Trophoblast cell (in vitro differentiated cells and primary cell): ENCODE results near the gene ASMT.
"Not testable (repeated sequence)": the region's sequence is repeated elsewhere in the genome, so short reads cannot be mapped to it uniquely, and the experiment has no call there.

Source experiments
- DNase-seq, 2 donors: peaks; one replicate each; pipeline ENCODE4 v3.0.0-alpha.2; 2016
- H2AFZ ChIP-seq: 2 replicates; pipeline ENCODE4 v1.6.1; 2013; ENCODE audit warnings: low read length, moderate library complexity, mild to moderate bottlenecking; ENCODE audit not compliant: insufficient read depth, poor library complexity
- H2AK5ac ChIP-seq: 2 replicates; pipeline ENCODE4 v1.6.1; 2013; ENCODE audit warnings: mild to moderate bottlenecking, low read length
- H2BK120ac ChIP-seq: 2 replicates; pipeline ENCODE4 v1.6.1; 2013; ENCODE audit warnings: low read length, mild to moderate bottlenecking, moderate library complexity; ENCODE audit not compliant: insufficient read depth, poor library complexity
- H2BK12ac ChIP-seq: 2 replicates; pipeline ENCODE4 v1.6.1; 2013; ENCODE audit warnings: mild to moderate bottlenecking, low read length, moderate library complexity
- H2BK5ac ChIP-seq: 2 replicates; pipeline ENCODE4 v1.6.1; 2013; ENCODE audit warnings: low read length, low read depth, moderate library complexity, mild to moderate bottlenecking; ENCODE audit not compliant: poor library complexity
- H3K14ac ChIP-seq: 2 replicates; pipeline ENCODE4 v1.6.1; 2013; ENCODE audit warnings: mild to moderate bottlenecking, low read length
- H3K18ac ChIP-seq: 2 replicates; pipeline ENCODE4 v1.6.1; 2013; ENCODE audit warnings: mild to moderate bottlenecking, low read length
- H3K23ac ChIP-seq: 2 replicates; pipeline ENCODE4 v1.6.1; 2013; ENCODE audit warnings: low read length
- H3K27ac ChIP-seq: 2 replicates; pipeline ENCODE4 v1.5.1; 2013; ENCODE audit warnings: low read depth, mild to moderate bottlenecking, inconsistent platforms, low read length, moderate library complexity
- H3K27me3 ChIP-seq: 2 replicates; pipeline ENCODE4 v1.6.1; 2013; ENCODE audit warnings: inconsistent platforms, mild to moderate bottlenecking, low read length, moderate library complexity; ENCODE audit not compliant: insufficient read depth
- H3K36me3 ChIP-seq, 2 experiments: 1 replicate in 1 of 2; 2 replicates in 1 of 2; pipeline ENCODE4 v1.6.1; 2013; ENCODE audit warnings: low read length in 2 of 2, mild to moderate bottlenecking in 2 of 2, moderate library complexity in 1 of 2; ENCODE audit not compliant: insufficient read depth in 2 of 2, control insufficient read depth in 1 of 2
- H3K4ac ChIP-seq: 2 replicates; pipeline ENCODE4 v1.6.1; 2013; ENCODE audit warnings: low read depth, mild to moderate bottlenecking, low read length, moderate library complexity
- H3K4me1 ChIP-seq, 2 experiments: 1 replicate in 1 of 2; 2 replicates in 1 of 2; pipeline ENCODE4 v1.6.1; 2013; ENCODE audit warnings: low read length in 2 of 2, mild to moderate bottlenecking in 2 of 2, moderate library complexity in 1 of 2; ENCODE audit not compliant: insufficient read depth in 2 of 2, control insufficient read depth in 1 of 2
- H3K4me2 ChIP-seq: 2 replicates; pipeline ENCODE4 v1.6.1; 2013; ENCODE audit warnings: inconsistent platforms, mild to moderate bottlenecking, low read length, moderate library complexity
- H3K4me3 ChIP-seq: 2 replicates; pipeline ENCODE4 v1.5.1; 2013; ENCODE audit warnings: mild to moderate bottlenecking, low read depth, low read length, inconsistent platforms
- H3K79me1 ChIP-seq: one replicate; pipeline ENCODE4 v1.6.1; 2013; ENCODE audit warnings: low read length
- H3K79me2 ChIP-seq: 2 replicates; pipeline ENCODE4 v1.6.1; 2013; ENCODE audit warnings: low read length, mild to moderate bottlenecking; ENCODE audit not compliant: control insufficient read depth, insufficient read depth, poor library complexity
- H3K9ac ChIP-seq: 2 replicates; pipeline ENCODE4 v1.6.1; 2013; ENCODE audit warnings: mild to moderate bottlenecking, low read length
- H3K9me3 ChIP-seq: 2 replicates; pipeline ENCODE4 v1.6.1; 2013; ENCODE audit warnings: low read depth, mild to moderate bottlenecking, control low read depth, inconsistent platforms, low read length; ENCODE audit not compliant: insufficient read depth
- H4K12ac ChIP-seq: 2 replicates; pipeline ENCODE4 v1.6.1; 2013; ENCODE audit warnings: low read depth, mild to moderate bottlenecking, low read length, moderate library complexity
- H4K8ac ChIP-seq: 2 replicates; pipeline ENCODE4 v1.6.1; 2013; ENCODE audit warnings: low read depth, mild to moderate bottlenecking, low read length, moderate library complexity
- H4K91ac ChIP-seq: one replicate; pipeline ENCODE4 v1.6.1; 2013; ENCODE audit warnings: low read depth, mild to moderate bottlenecking, low read length, moderate library complexity
- WGBS: extraction: QIAGEN DNeasy Blood & Tissue Kit; methylation state at CpG from one replicate; pipeline ENCODE4 v1.1.7; 2013; ENCODE audit warnings: missing lambda C conversion rate; ENCODE audit not compliant: insufficient read length, insufficient coverage; ENCODE audit errors: extremely low coverage; 5-methylcytosine and 5-hydroxymethylcytosine counted together

The ASMT gene

DNA sequence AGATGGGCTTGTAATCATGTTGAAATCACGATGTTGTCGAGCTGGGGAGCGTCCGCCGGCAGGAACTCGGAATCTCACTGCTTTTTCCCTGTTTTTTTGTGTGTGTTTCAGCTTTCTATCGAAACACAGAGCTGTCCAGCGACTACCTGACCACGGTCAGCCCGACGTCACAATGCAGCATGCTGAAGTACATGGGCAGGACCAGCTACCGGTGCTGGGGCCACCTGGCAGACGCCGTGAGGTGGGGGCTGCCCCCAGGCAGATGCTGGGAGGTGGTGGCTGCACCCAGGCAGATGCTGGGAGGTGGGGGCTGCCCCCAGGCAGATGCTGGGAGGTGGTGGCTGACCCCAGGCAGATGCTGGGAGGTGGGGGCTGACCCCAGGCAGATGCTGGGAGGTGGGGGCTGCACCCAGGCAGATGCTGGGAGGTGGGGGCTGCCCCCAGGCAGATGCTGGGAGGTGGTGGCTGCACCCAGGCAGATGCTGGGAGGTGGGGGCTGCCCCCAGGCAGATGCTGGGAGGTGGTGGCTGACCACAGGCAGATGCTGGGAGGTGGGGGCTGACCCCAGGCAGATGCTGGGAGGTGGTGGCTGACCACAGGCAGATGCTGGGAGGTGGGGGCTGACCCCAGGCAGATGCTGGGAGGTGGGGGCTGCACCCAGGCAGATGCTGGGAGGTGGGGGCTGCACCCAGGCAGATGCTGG, 9.4 kb downstream of the ASMT start:
- H3K9ac ChIP-seq, H2AK5ac ChIP-seq, H4K12ac ChIP-seq, H2BK120ac ChIP-seq, H3K23ac ChIP-seq, H3K9me3 ChIP-seq, H3K36me3 ChIP-seq, H3K27ac ChIP-seq, H4K91ac ChIP-seq, H3K4me2 ChIP-seq, H2BK12ac ChIP-seq, H3K14ac ChIP-seq, H2AFZ ChIP-seq, H3K79me1 ChIP-seq, H4K8ac ChIP-seq, H3K4me1 ChIP-seq, H2BK5ac ChIP-seq, H3K27me3 ChIP-seq, H3K4ac ChIP-seq, H3K18ac ChIP-seq, H3K4me3 ChIP-seq, H3K79me2 ChIP-seq: not testable (repeated sequence)
- peak; percentile 73 to 95 for DNase-seq
- WGBS = no CpG with 5 or more reads among the region's 14 CpGs

DNA sequence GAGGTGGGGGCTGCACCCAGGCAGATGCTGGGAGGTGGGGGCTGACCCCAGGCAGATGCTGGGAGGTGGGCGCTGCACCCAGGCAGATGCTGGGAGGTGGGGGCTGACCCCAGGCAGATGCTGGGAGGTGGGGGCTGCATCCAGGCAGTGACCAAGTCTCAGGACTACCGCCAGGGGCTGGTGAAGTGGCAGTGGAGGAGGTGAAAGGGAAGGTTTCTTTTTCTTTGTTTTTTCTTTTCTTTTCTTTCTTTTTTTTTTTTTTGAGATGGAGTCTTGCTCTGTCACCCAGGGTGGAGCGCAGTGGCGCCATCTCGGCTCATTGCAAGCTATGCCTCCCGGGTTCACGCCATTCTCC, 10.0 kb downstream of the ASMT start:
- H3K23ac ChIP-seq, H2AFZ ChIP-seq, H3K9me3 ChIP-seq, H3K27ac ChIP-seq, H3K14ac ChIP-seq, H2BK120ac ChIP-seq, H2BK12ac ChIP-seq, H4K91ac ChIP-seq, H3K4me2 ChIP-seq, H3K79me1 ChIP-seq, H3K4ac ChIP-seq, H3K27me3 ChIP-seq, H3K9ac ChIP-seq, H3K18ac ChIP-seq, H3K36me3 ChIP-seq, H2BK5ac ChIP-seq, H3K4me1 ChIP-seq, H3K79me2 ChIP-seq, H4K12ac ChIP-seq, H4K8ac ChIP-seq, H3K4me3 ChIP-seq, H2AK5ac ChIP-seq: not testable (repeated sequence)
- peak; percentile 15 to 38 for DNase-seq
- no CpG with 5 or more reads among the region's 7 CpGs for WGBS

DNA sequence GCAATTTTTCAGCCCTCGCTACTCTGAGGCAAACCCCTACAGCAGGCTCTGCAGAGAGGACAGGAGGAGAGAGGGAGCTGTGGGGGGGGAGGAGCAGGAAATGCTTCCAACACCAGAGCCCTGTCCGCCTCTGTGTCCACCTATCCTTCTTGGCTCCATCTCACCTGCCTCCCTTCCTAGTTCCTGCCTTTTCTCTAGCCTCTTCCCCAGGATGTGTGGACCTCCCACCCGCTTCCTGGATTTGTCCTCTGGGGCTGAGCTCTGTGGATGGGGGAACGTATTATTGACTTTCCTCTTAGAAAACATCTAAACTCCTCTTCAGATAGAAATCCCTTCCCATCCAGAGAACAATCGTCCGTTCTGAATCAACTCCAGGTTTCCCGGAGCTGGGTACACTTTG, 14.4 kb downstream of the ASMT start:
- Histone ChIP-seq H3K4ac (no peak overlapping the region), H3K27ac (no peak overlapping the region), H3K4me2 (no peak overlapping the region), H2AK5ac (no peak overlapping the region), H2BK120ac (no peak overlapping the region), H2BK12ac (no peak overlapping the region), H3K9me3 (no peaks in the 10 kb centered on the region), H3K36me3 (no peaks in the 10 kb centered on the region), H4K91ac (no peak overlapping the region), H3K4me3 (no peak overlapping the region), H3K79me2 (no peaks in the 10 kb centered on the region), H3K9ac (no peak overlapping the region), H3K18ac (no peak overlapping the region), H3K79me1 (no peaks in the 10 kb centered on the region), H3K27me3 (no peaks in the 10 kb centered on the region), H3K14ac (no peak overlapping the region), H2BK5ac (no peak overlapping the region), H3K4me1 (no peaks in the 10 kb centered on the region), H3K23ac (no peak overlapping the region), H4K8ac (no peak overlapping the region), H4K12ac (no peak overlapping the region), H2AFZ (no peak overlapping the region)
- DNase-seq = no peak
- no CpG with 5 or more reads among the region's 7 CpGs for WGBS

DNA sequence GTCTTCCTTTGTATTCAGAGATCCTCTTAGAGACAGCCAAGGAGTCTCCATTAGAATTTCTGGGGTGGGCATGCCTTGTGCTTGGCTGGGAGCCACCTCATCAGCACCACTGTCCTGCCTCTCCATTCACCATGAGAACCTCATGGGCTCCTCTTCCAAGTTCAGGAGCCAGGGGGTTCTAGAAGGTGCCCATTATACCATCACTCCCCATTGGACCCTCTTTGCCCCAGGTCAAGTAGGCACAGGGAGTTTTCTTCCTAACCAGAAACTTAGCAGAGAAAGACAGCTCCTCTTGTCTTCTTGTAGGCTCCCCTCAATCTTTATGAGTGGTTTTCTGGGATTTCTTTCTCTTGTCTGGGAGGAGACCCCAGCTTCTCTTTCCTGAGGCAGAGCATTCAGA, 31.1 kb downstream of the ASMT start:
- no peak overlapping the region for H3K4me2 ChIP-seq
- no peak overlapping the region for H3K4ac ChIP-seq
- H3K14ac ChIP-seq = no peak overlapping the region
- no peak overlapping the region for H3K23ac ChIP-seq
- peaks cover 0 to 2% of the 10 kb centered on the region in 2 experiments for H3K4me1 ChIP-seq
- H3K18ac ChIP-seq = no peak overlapping the region
- H4K91ac ChIP-seq = no peak overlapping the region
- peaks cover 22% of the 10 kb centered on the region for H3K9me3 ChIP-seq
- no peak overlapping the region for H4K8ac ChIP-seq
- H2BK12ac ChIP-seq = no peak overlapping the region
- DNase-seq = no peak
- H2BK5ac ChIP-seq = no peak overlapping the region
- H3K4me3 ChIP-seq = no peak overlapping the region
- no peaks in the 10 kb centered on the region for H3K27me3 ChIP-seq
- H3K36me3 ChIP-seq = no peaks in the 10 kb centered on the region
- no peak overlapping the region for H2AK5ac ChIP-seq
- no peak overlapping the region for H2AFZ ChIP-seq
- no peak overlapping the region for H4K12ac ChIP-seq
- H3K79me1 ChIP-seq = no peaks in the 10 kb centered on the region
- no peak overlapping the region for H3K9ac ChIP-seq
- no peak overlapping the region for H2BK120ac ChIP-seq
- no peaks in the 10 kb centered on the region for H3K79me2 ChIP-seq
- H3K27ac ChIP-seq = no peak overlapping the region
